Osteoblast (primary cell): ENCODE measurements around the gene CUX1. TPM values are rescaled to one million over a fixed set of nuclear protein-coding genes. Genes with fewer than 3 reads are reported as not detected.
A peak's percentile ranks its signal among the peaks of the same experiment; 100 is the strongest.

Experiments used
- DNase-seq: peaks from one replicate; pipeline ENCODE4 v3.0.0; 2011; ENCODE audit warnings: low spot score, mixed read lengths; ENCODE audit not compliant: insufficient read length; ENCODE audit errors: missing footprints
- H2AFZ ChIP-seq: 2 replicates; pipeline ENCODE4 v1.6.0; 2011; ENCODE audit warnings: mild to moderate bottlenecking, low read length
- H3K27ac ChIP-seq: 2 replicates; pipeline ENCODE4 v1.5.1; 2011; ENCODE audit warnings: mild to moderate bottlenecking, low read depth, low read length, moderate library complexity
- H3K27me3 ChIP-seq: 2 replicates; pipeline ENCODE4 v1.6.0; 2012; ENCODE audit warnings: mild to moderate bottlenecking, control low read depth, inconsistent platforms, low read length, moderate library complexity; ENCODE audit not compliant: insufficient read depth
- H3K36me3 ChIP-seq: 2 replicates; pipeline ENCODE4 v1.5.1; 2011; ENCODE audit warnings: mild to moderate bottlenecking, low read length, control low read depth, moderate library complexity; ENCODE audit not compliant: insufficient read depth
- H3K4me1 ChIP-seq: 2 replicates; pipeline ENCODE4 v1.5.1; 2011; ENCODE audit warnings: mild to moderate bottlenecking, low read length, control low read depth, moderate library complexity; ENCODE audit not compliant: insufficient read depth
- H3K4me2 ChIP-seq: 2 replicates; pipeline ENCODE4 v1.6.0; 2011; ENCODE audit warnings: mild to moderate bottlenecking, low read length; ENCODE audit not compliant: insufficient read depth
- H3K4me3 ChIP-seq: fragments of 200-600 bp; sonication (generic); 3 replicates; pipeline ENCODE4 v1.5.1; 2012; ENCODE audit warnings: mild to moderate bottlenecking, low read length, inconsistent platforms; ENCODE audit not compliant: insufficient read depth
- H3K79me2 ChIP-seq: 2 replicates; pipeline ENCODE4 v1.6.0; 2012; ENCODE audit warnings: mild to moderate bottlenecking, low read length, control low read depth, inconsistent platforms; ENCODE audit not compliant: insufficient read depth
- H3K9me3 ChIP-seq: 2 replicates; pipeline ENCODE4 v1.5.1; 2011; ENCODE audit warnings: low read depth, low read length, control low read depth
- H4K20me1 ChIP-seq: 2 replicates; pipeline ENCODE4 v1.6.0; 2012; ENCODE audit warnings: mild to moderate bottlenecking, low read length, control low read depth; ENCODE audit not compliant: insufficient read depth
- total RNA-seq: library from RNA; depleted of rRNA; stranded (reverse); fragments of >200 nt; gene quantifications from 2 replicates; pipeline ENCODE4 v1.2.3, GENCODE V29; 2012
- TF ChIP-seq, protein P1 (sequence below): IDR thresholded peaks from 2 replicates; pipeline ENCODE4 v1.5.1; 2011; ENCODE audit warnings: mild to moderate bottlenecking, low read depth, low read length, moderate library complexity; ENCODE audit errors: extremely low read depth

CUX1 gene
- total RNA-seq, 1 donor: 41.6 TPM

DNA sequence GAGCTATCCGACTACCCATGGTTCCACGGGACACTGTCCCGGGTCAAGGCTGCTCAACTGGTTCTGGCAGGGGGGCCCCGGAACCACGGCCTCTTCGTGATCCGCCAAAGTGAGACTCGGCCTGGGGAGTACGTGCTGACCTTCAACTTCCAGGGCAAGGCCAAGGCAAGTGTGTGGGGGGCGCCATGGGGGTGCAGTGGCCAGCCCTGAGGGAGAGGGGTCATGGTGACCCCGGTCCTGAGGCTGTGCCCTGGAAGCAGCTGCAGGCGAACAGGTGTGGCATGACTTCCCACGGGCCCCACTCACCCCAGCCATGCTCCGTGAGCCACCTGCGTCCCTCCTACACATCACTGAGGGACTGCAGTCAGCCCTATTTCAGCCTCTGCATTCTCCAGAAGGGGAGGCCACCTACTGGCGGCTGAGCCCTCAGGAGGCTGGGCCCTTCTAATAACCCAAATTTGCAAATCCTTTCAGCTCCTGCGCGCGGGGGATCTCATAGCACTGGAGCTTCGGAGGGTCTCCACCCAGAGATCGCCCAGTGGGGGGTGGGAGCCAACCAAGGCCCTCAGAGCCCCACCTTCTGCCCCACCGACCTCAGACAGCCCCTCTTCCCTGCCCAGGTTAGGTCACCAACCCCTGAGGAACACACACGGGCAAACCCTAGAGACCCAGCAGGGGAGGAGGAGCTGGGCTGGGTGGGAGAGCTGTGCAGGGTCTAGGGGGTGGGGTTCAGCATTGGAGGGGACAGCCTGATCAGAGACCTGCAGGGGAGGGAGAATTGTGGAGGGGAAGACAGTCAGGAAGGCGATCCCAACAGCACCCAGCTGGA, 500.0 kb downstream of the CUX1 start:
- TF ChIP-seq, protein P1, sequence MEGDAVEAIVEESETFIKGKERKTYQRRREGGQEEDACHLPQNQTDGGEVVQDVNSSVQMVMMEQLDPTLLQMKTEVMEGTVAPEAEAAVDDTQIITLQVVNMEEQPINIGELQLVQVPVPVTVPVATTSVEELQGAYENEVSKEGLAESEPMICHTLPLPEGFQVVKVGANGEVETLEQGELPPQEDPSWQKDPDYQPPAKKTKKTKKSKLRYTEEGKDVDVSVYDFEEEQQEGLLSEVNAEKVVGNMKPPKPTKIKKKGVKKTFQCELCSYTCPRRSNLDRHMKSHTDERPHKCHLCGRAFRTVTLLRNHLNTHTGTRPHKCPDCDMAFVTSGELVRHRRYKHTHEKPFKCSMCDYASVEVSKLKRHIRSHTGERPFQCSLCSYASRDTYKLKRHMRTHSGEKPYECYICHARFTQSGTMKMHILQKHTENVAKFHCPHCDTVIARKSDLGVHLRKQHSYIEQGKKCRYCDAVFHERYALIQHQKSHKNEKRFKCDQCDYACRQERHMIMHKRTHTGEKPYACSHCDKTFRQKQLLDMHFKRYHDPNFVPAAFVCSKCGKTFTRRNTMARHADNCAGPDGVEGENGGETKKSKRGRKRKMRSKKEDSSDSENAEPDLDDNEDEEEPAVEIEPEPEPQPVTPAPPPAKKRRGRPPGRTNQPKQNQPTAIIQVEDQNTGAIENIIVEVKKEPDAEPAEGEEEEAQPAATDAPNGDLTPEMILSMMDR: no peak
- H3K4me2 ChIP-seq: no peak overlapping the region
- H3K4me3 ChIP-seq: no peak overlapping the region
- no peaks in the 10 kb centered on the region for H3K27me3 ChIP-seq
- peak; percentile 73 for DNase-seq
- no peak overlapping the region for H2AFZ ChIP-seq
- H3K4me1 ChIP-seq: no peaks in the 10 kb centered on the region
- H3K79me2 ChIP-seq: no peaks in the 10 kb centered on the region
- H4K20me1 ChIP-seq: no peaks in the 10 kb centered on the region
- H3K9me3 ChIP-seq: no peaks in the 10 kb centered on the region
- H3K27ac ChIP-seq: no peak overlapping the region
- H3K36me3 ChIP-seq: no peaks in the 10 kb centered on the region

DNA sequence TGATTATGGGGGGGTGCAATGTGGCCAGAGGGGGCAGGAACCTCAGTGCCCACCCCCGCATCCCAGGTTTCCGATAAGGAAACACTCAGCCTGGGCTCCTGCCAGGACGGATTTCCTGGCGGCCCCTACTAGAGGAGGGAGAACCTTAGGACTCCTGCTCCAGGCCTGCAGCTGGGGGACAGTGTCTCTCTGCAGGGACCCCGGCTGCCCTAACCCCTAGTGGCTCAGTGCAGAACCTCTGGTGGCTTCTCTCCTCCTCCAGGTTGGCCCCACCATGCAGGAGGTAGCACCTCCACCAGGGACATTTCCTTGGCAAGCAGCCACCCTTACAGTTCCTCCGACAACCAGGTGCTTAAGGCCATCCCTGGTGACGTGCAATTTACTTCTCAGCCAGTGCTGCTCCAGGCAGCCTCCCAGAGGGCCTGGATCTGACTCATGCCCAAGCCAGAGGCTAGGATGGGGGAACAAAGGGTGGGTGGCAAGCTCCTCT, 501.1 kb downstream of the CUX1 start:
- TF ChIP-seq, protein P1: no peak
- H3K4me2 ChIP-seq: no peak overlapping the region
- no peaks in the 10 kb centered on the region for H4K20me1 ChIP-seq
- no peak overlapping the region for H3K27ac ChIP-seq
- no peaks in the 10 kb centered on the region for H3K4me1 ChIP-seq
- H2AFZ ChIP-seq: no peak overlapping the region
- H3K36me3 ChIP-seq: no peaks in the 10 kb centered on the region
- H3K27me3 ChIP-seq: no peaks in the 10 kb centered on the region
- H3K9me3 ChIP-seq: no peaks in the 10 kb centered on the region
- no peaks in the 10 kb centered on the region for H3K79me2 ChIP-seq
- no peak overlapping the region for H3K4me3 ChIP-seq
- peak; percentile 94 for DNase-seq

DNA sequence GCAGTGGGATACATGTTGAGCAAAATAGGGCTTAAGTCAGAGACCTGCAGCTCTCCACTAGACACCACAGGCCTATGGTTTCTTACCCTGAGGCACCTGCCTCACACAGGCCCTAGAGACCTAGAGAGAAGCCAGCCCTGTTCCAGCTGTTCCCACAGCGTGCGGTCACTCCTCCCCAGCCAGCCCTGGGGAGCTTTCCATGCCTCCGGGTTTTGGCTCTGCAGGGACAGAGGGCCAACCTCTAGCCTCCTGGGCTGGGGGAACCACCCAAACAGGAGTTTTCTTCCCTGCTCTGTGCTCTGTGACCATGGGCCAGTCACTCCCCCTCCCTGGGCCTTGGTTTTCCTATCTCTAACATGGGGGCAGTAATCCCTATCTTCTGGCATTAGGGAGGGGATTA, 502.2 kb downstream of the CUX1 start:
- TF ChIP-seq, protein P1: no peak
- no peaks in the 10 kb centered on the region for H3K4me1 ChIP-seq
- H3K4me2 ChIP-seq: no peak overlapping the region
- H3K79me2 ChIP-seq: no peaks in the 10 kb centered on the region
- DNase-seq: peak; percentile 79
- no peak overlapping the region for H3K4me3 ChIP-seq
- H4K20me1 ChIP-seq: no peaks in the 10 kb centered on the region
- H3K27ac ChIP-seq: no peak overlapping the region
- no peak overlapping the region for H2AFZ ChIP-seq
- H3K36me3 ChIP-seq: no peaks in the 10 kb centered on the region
- H3K27me3 ChIP-seq: no peaks in the 10 kb centered on the region
- no peaks in the 10 kb centered on the region for H3K9me3 ChIP-seq

DNA sequence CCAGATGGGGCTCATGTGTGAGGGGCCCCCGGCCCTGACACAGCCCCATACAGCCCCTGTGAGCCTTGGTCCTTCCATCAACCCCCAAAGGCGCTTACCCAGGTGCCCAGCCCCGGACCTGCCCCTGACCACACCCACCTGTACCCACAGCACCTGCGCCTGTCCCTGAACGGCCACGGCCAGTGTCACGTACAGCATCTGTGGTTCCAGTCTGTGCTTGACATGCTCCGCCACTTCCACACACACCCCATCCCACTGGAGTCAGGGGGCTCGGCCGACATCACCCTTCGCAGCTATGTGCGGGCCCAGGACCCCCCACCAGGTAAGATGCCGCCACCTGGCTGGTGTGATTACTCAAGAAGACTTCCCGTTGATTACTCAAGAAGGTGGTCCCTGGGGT, 502.8 kb downstream of the CUX1 start:
- Histone ChIP-seq H3K36me3 (no peaks in the 10 kb centered on the region), H3K4me1 (no peaks in the 10 kb centered on the region), H3K4me3 (no peak overlapping the region), H2AFZ (no peak overlapping the region), H3K9me3 (no peaks in the 10 kb centered on the region), H3K79me2 (no peaks in the 10 kb centered on the region), H3K27me3 (no peaks in the 10 kb centered on the region), H3K27ac (no peak overlapping the region), H3K4me2 (no peak overlapping the region), H4K20me1 (no peaks in the 10 kb centered on the region)
- TF ChIP-seq, protein P1: no peak
- no peak for DNase-seq
